ENCODE results near the gene MS4A10. TPM values are rescaled to one million over a fixed set of nuclear protein-coding genes. Genes with fewer than 3 reads are reported as not detected.

Gene MS4A10
- polyA plus RNA-seq, 3 donors, result not detected

- Mint-ChIP-seq H3K4me3 (no peak overlapping the region), H3K4me1 (peaks cover 5% of the 10 kb centered on the region), H3K27me3 (ENCODE audit: low read depth in 3 of 3) (peaks cover 4 to 10% (median 7%) of the 10 kb centered on the region in 3 donors), H3K27ac (no peak overlapping the region), H3K36me3 (no peaks in the 10 kb centered on the region), H3K9me3 (peaks cover 0 to 9% (median 5%) of the 10 kb centered on the region in 7 donors)
- no peak overlapping the region for H3K27ac ChIP-seq (ENCODE audit: low read depth in 1 of 2, low read length in 2 of 2)
- H2AFZ ChIP-seq (ENCODE audit: insufficient read depth, low read depth, low read length, poor library complexity, severe bottlenecking), result no peak overlapping the region
- H3K36me3 ChIP-seq (replicated peaks in 1 of 2; ENCODE audit: control insufficient read depth in 1 of 2, insufficient read depth in 2 of 2, low read length in 2 of 2), result no peaks in the 10 kb centered on the region
- no peak for DNase-seq
- TF ChIP-seq, protein P1, sequence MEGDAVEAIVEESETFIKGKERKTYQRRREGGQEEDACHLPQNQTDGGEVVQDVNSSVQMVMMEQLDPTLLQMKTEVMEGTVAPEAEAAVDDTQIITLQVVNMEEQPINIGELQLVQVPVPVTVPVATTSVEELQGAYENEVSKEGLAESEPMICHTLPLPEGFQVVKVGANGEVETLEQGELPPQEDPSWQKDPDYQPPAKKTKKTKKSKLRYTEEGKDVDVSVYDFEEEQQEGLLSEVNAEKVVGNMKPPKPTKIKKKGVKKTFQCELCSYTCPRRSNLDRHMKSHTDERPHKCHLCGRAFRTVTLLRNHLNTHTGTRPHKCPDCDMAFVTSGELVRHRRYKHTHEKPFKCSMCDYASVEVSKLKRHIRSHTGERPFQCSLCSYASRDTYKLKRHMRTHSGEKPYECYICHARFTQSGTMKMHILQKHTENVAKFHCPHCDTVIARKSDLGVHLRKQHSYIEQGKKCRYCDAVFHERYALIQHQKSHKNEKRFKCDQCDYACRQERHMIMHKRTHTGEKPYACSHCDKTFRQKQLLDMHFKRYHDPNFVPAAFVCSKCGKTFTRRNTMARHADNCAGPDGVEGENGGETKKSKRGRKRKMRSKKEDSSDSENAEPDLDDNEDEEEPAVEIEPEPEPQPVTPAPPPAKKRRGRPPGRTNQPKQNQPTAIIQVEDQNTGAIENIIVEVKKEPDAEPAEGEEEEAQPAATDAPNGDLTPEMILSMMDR (IDR thresholded peaks at IDR 0.05), result no peak
- H3K9me3 ChIP-seq (replicated peaks in 1 of 2; ENCODE audit: control insufficient read depth in 1 of 2, insufficient read depth in 1 of 2, low read length in 2 of 2), result peaks cover 0 to 4% of the 10 kb centered on the region in 2 donors
- no peaks in the 10 kb centered on the region for H3K27me3 ChIP-seq (ENCODE audit: control insufficient read depth in 2 of 2, insufficient read depth in 2 of 2, low read length in 2 of 2)
- no peak overlapping the region for H3K9ac ChIP-seq (ENCODE audit: insufficient read depth, low read length, poor library complexity, severe bottlenecking)
- no peak overlapping the region for H3K4me3 ChIP-seq (replicated peaks in 1 of 3; ENCODE audit: low read depth in 2 of 3, low read length in 3 of 3)
- H4K20me1 ChIP-seq (ENCODE audit: insufficient read depth, low read length), result no peaks in the 10 kb centered on the region
- 100% methylated on average over 5 of the region's 6 CpGs for WGBS (ENCODE audit: insufficient coverage)
- intact Hi-C loops (cut with micrococcal nuclease), result no loop called here
- H3K4me1 ChIP-seq (ENCODE audit: control insufficient read depth in 1 of 2, insufficient read depth in 2 of 2, low read length in 2 of 2), result no peaks in the 10 kb centered on the region
- no peaks in the 10 kb centered on the region for H3K79me2 ChIP-seq (ENCODE audit: insufficient read depth, low read length)
- no peak overlapping the region for H3K4me2 ChIP-seq (replicated peaks; ENCODE audit: extremely low read depth, low read length, poor library complexity, severe bottlenecking)
These were observed 10.2 kb downstream of the MS4A10 start for GRCh38 chr11:60795291-60795690.

DNA sequence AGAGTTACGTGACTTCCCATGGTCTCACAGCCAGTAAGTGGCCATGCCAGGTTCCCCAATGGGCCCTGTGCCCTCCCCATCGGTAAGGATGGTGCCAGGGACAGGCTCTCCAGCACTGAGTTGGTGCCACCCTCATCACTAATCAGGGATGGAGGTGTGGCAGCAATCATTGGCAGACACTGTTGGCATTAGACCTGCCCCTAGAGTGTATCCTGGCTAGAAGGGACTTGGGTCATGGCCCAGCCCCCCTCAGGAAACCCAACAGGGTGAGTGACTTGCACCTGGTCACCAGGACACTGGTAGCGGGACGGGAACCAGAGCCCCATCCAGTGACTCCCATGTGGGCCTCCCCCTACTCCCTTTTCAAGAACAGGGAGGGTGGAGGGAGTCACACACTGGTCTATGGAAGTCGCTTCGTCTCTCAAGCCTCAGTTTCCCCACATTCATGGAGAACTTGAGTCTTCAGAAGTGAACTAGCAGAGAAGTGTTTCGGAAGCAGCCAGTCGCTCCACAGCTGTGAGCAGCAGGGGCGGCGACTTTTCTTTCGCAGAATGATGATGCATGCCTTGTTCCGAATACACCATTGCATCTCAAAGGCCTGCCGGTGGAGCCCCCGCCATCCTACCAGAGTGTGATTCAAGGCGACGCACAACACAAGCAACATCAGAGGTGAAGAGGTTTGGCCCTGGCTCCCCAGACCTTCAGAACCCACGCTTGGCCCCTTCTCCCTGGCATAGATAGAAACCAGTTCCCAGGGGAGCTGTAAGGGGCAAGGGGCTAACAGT lies 12.9 kb downstream of the MS4A10 start:
- no peak for DNase-seq
- Histone ChIP-seq H3K36me3 (replicated peaks in 1 of 2; ENCODE audit: control insufficient read depth in 1 of 2, insufficient read depth in 2 of 2, low read length in 2 of 2) (no peaks in the 10 kb centered on the region), H3K27ac (ENCODE audit: low read depth in 1 of 2, low read length in 2 of 2) (no peak overlapping the region), H3K4me2 (replicated peaks; ENCODE audit: extremely low read depth, low read length, poor library complexity, severe bottlenecking) (no peak overlapping the region), H3K4me1 (ENCODE audit: control insufficient read depth in 1 of 2, insufficient read depth in 2 of 2, low read length in 2 of 2) (no peaks in the 10 kb centered on the region), H3K4me3 (replicated peaks in 1 of 3; ENCODE audit: low read depth in 2 of 3, low read length in 3 of 3) (no peak overlapping the region), H3K79me2 (ENCODE audit: insufficient read depth, low read length) (no peaks in the 10 kb centered on the region), H3K9ac (ENCODE audit: insufficient read depth, low read length, poor library complexity, severe bottlenecking) (no peak overlapping the region), H3K9me3 (replicated peaks in 1 of 2; ENCODE audit: control insufficient read depth in 1 of 2, insufficient read depth in 1 of 2, low read length in 2 of 2) (no peaks in the 10 kb centered on the region), H2AFZ (ENCODE audit: insufficient read depth, low read depth, low read length, poor library complexity, severe bottlenecking) (no peak overlapping the region), H3K27me3 (ENCODE audit: control insufficient read depth in 2 of 2, insufficient read depth in 2 of 2, low read length in 2 of 2) (no peaks in the 10 kb centered on the region), H4K20me1 (ENCODE audit: insufficient read depth, low read length) (no peaks in the 10 kb centered on the region)
- Mint-ChIP-seq H3K27me3 (ENCODE audit: low read depth in 3 of 3) (peaks cover 8 to 18% (median 12%) of the 10 kb centered on the region in 3 donors), H3K4me1 (peaks cover 5% of the 10 kb centered on the region), H3K27ac (no peak overlapping the region), H3K36me3 (no peaks in the 10 kb centered on the region), H3K4me3 (no peak overlapping the region), H3K9me3 (no peaks in the 10 kb centered on the region)
- intact Hi-C loops (cut with micrococcal nuclease), result no loop called here
- TF ChIP-seq, protein P1 (IDR thresholded peaks at IDR 0.05), result no peak
- 94% methylated on average over 11 of the region's 17 CpGs for WGBS (ENCODE audit: insufficient coverage)

All from CD14-positive monocyte (primary cell).